ENCODE measurements around the gene PRKCH.

Gene PRKCH

GRCh38 chr14:61280092-61280525 is 41.3 kb upstream of the PRKCH start:
- peak overlapping the region in 1 of 2 experiments; percentile 34 for H3K23ac ChIP-seq (ENCODE audit: low read length in 2 of 2)

GRCh38 chr14:61280526-61281185 is 40.7 kb upstream of the PRKCH start:
- Histone ChIP-seq H2AFZ (ENCODE audit: low read depth, low read length) (no peak overlapping the region), H3K14ac (ENCODE audit: low read length in 2 of 2) (peak overlapping the region in 1 of 2 experiments; percentile 11), H4K91ac (ENCODE audit: low read length) (no peak overlapping the region), H3K4me3 (ENCODE audit: insufficient read depth in 1 of 2, low read depth in 1 of 2, low read length in 2 of 2) (peak overlapping the region; percentile 56 to 78), H3K4me2 (ENCODE audit: low read length, poor library complexity, severe bottlenecking) (peak overlapping the region; percentile 93), H2AK5ac (ENCODE audit: low read length, severe bottlenecking) (no peak overlapping the region), H2BK5ac (ENCODE audit: low read depth, low read length, poor library complexity, severe bottlenecking) (no peak overlapping the region), H2BK12ac (ENCODE audit: low read length in 2 of 2) (no peak overlapping the region), H3K18ac (ENCODE audit: low read depth in 1 of 2, low read length in 2 of 2) (no peak overlapping the region), H3K27me3 (ENCODE audit: control insufficient read depth in 1 of 2, insufficient read depth in 1 of 2, low read length in 2 of 2) (peaks cover 0 to 14% of the 10 kb centered on the region in 2 experiments), H2BK15ac (ENCODE audit: low read depth, poor library complexity, severe bottlenecking) (peak overlapping the region; percentile 48), H3K79me1 (replicated peaks; ENCODE audit: low read length, poor library complexity, severe bottlenecking) (no peaks in the 10 kb centered on the region), H3K9me3 (ENCODE audit: control insufficient read depth, low read length) (no peaks in the 10 kb centered on the region), H3K9ac (ENCODE audit: low read length) (peak overlapping the region; percentile 78), H3K27ac (ENCODE audit: low read length, poor library complexity, severe bottlenecking) (no peak overlapping the region), H3K4ac (ENCODE audit: low read depth in 1 of 2, low read length in 2 of 2) (no peak overlapping the region), H2BK120ac (ENCODE audit: low read depth, low read length) (no peak overlapping the region), H3K23ac (ENCODE audit: low read length in 2 of 2) (peak overlapping the region in 1 of 2 experiments; percentile 34), H3K4me1 (ENCODE audit: control insufficient read depth, insufficient read depth, low read depth, low read length) (peaks cover 11% of the 10 kb centered on the region), H3K36me3 (ENCODE audit: control insufficient read depth in 1 of 2, insufficient read depth in 2 of 2, low read depth in 1 of 2, low read length in 2 of 2) (peaks cover 0 to 8% of the 10 kb centered on the region in 2 experiments), H4K8ac (ENCODE audit: low read length) (peak overlapping the region; percentile 13)
- 4% methylated on average over 80 of the region's 81 CpGs for WGBS
- DNase-seq = peak; percentile 18

More at GRCh38 chr14:61280092-61280525, 41.3 kb upstream of the PRKCH start:
- Histone ChIP-seq H3K27ac (ENCODE audit: low read length, poor library complexity, severe bottlenecking) (no peak overlapping the region), H3K9me3 (ENCODE audit: control insufficient read depth, low read length) (no peaks in the 10 kb centered on the region), H2BK15ac (ENCODE audit: low read depth, poor library complexity, severe bottlenecking) (no peak overlapping the region), H2BK120ac (ENCODE audit: low read depth, low read length) (no peak overlapping the region), H3K4me1 (ENCODE audit: control insufficient read depth, insufficient read depth, low read depth, low read length) (peaks cover 11% of the 10 kb centered on the region), H2AFZ (ENCODE audit: low read depth, low read length) (no peak overlapping the region), H3K27me3 (ENCODE audit: control insufficient read depth in 1 of 2, insufficient read depth in 1 of 2, low read length in 2 of 2) (peaks cover 0 to 14% of the 10 kb centered on the region in 2 experiments), H3K9ac (ENCODE audit: low read length) (no peak overlapping the region), H3K4me3 (ENCODE audit: insufficient read depth in 1 of 2, low read depth in 1 of 2, low read length in 2 of 2) (peak overlapping the region; percentile 56 to 78), H2BK12ac (ENCODE audit: low read length in 2 of 2) (no peak overlapping the region), H4K91ac (ENCODE audit: low read length) (no peak overlapping the region), H3K4me2 (ENCODE audit: low read length, poor library complexity, severe bottlenecking) (no peak overlapping the region), H3K4ac (ENCODE audit: low read depth in 1 of 2, low read length in 2 of 2) (no peak overlapping the region), H3K14ac (ENCODE audit: low read length in 2 of 2) (peak overlapping the region in 1 of 2 experiments; percentile 11), H4K8ac (ENCODE audit: low read length) (no peak overlapping the region), H2BK5ac (ENCODE audit: low read depth, low read length, poor library complexity, severe bottlenecking) (no peak overlapping the region), H2AK5ac (ENCODE audit: low read length, severe bottlenecking) (no peak overlapping the region), H3K79me1 (replicated peaks; ENCODE audit: low read length, poor library complexity, severe bottlenecking) (no peaks in the 10 kb centered on the region), H3K18ac (ENCODE audit: low read depth in 1 of 2, low read length in 2 of 2) (no peak overlapping the region), H3K36me3 (ENCODE audit: control insufficient read depth in 1 of 2, insufficient read depth in 2 of 2, low read depth in 1 of 2, low read length in 2 of 2) (peaks cover 0 to 8% of the 10 kb centered on the region in 2 experiments)
- 63% methylated on average over 46 of the region's 47 CpGs for WGBS
- DNase-seq = no peak

GRCh38 chr14:61281186-61281947 is 40.0 kb upstream of the PRKCH start, which contains the start of gene TMEM30B:
TSS of gene TMEM30B (minus strand) at chr14:61281338. CDS start at chr14:61281147, 191 bp downstream.
- no peak for DNase-seq
- Histone ChIP-seq H3K9me3 (ENCODE audit: control insufficient read depth, low read length) (no peaks in the 10 kb centered on the region), H2BK12ac (ENCODE audit: low read length in 2 of 2) (no peak within 1 kb of the TSS), H2AK5ac (ENCODE audit: low read length, severe bottlenecking) (no peak within 1 kb of the TSS), H2BK5ac (ENCODE audit: low read depth, low read length, poor library complexity, severe bottlenecking) (no peak within 1 kb of the TSS), H2BK120ac (ENCODE audit: low read depth, low read length) (no peak within 1 kb of the TSS), H3K23ac (ENCODE audit: low read length in 2 of 2) (peak within 1 kb of the TSS in 1 of 2 experiments; percentile 34), H2BK15ac (ENCODE audit: low read depth, poor library complexity, severe bottlenecking) (peak within 1 kb of the TSS; percentile 48), H3K4me3 (ENCODE audit: insufficient read depth in 1 of 2, low read depth in 1 of 2, low read length in 2 of 2) (peak within 1 kb of the TSS; percentile 56 to 78), H3K79me1 (replicated peaks; ENCODE audit: low read length, poor library complexity, severe bottlenecking) (no peaks in the 10 kb centered on the region), H3K27ac (ENCODE audit: low read length, poor library complexity, severe bottlenecking) (no peak within 1 kb of the TSS), H3K36me3 (ENCODE audit: control insufficient read depth in 1 of 2, insufficient read depth in 2 of 2, low read depth in 1 of 2, low read length in 2 of 2) (peaks cover 0 to 8% of the 10 kb centered on the region in 2 experiments), H3K14ac (ENCODE audit: low read length in 2 of 2) (peak within 1 kb of the TSS in 1 of 2 experiments; percentile 11), H3K4me1 (ENCODE audit: control insufficient read depth, insufficient read depth, low read depth, low read length) (peaks cover 11% of the 10 kb centered on the region), H3K4me2 (ENCODE audit: low read length, poor library complexity, severe bottlenecking) (peak within 1 kb of the TSS; percentile 93), H4K8ac (ENCODE audit: low read length) (peak within 1 kb of the TSS; percentile 13), H4K91ac (ENCODE audit: low read length) (no peak within 1 kb of the TSS), H2AFZ (ENCODE audit: low read depth, low read length) (no peak within 1 kb of the TSS), H3K18ac (ENCODE audit: low read depth in 1 of 2, low read length in 2 of 2) (no peak within 1 kb of the TSS), H3K4ac (ENCODE audit: low read depth in 1 of 2, low read length in 2 of 2) (no peak within 1 kb of the TSS), H3K9ac (ENCODE audit: low read length) (peak within 1 kb of the TSS; percentile 78), H3K27me3 (ENCODE audit: control insufficient read depth in 1 of 2, insufficient read depth in 1 of 2, low read length in 2 of 2) (peaks cover 0 to 14% of the 10 kb centered on the region in 2 experiments)
- WGBS = 23% methylated on average over 42 of the region's 43 CpGs

- Histone ChIP-seq H2AFZ (ENCODE audit: low read depth, low read length) (no peak overlapping the region), H3K23ac (ENCODE audit: low read length in 2 of 2) (no peak overlapping the region), H3K18ac (ENCODE audit: low read depth in 1 of 2, low read length in 2 of 2) (no peak overlapping the region), H3K36me3 (ENCODE audit: control insufficient read depth in 1 of 2, insufficient read depth in 2 of 2, low read depth in 1 of 2, low read length in 2 of 2) (peaks cover 0 to 8% of the 10 kb centered on the region in 2 experiments), H3K14ac (ENCODE audit: low read length in 2 of 2) (no peak overlapping the region), H2AK5ac (ENCODE audit: low read length, severe bottlenecking) (no peak overlapping the region), H3K79me1 (replicated peaks; ENCODE audit: low read length, poor library complexity, severe bottlenecking) (no peaks in the 10 kb centered on the region), H3K4me2 (ENCODE audit: low read length, poor library complexity, severe bottlenecking) (no peak overlapping the region), H3K27ac (ENCODE audit: low read length, poor library complexity, severe bottlenecking) (no peak overlapping the region), H2BK12ac (ENCODE audit: low read length in 2 of 2) (no peak overlapping the region), H2BK120ac (ENCODE audit: low read depth, low read length) (no peak overlapping the region), H3K27me3 (ENCODE audit: control insufficient read depth in 1 of 2, insufficient read depth in 1 of 2, low read length in 2 of 2) (peaks cover 0 to 14% of the 10 kb centered on the region in 2 experiments), H3K4ac (ENCODE audit: low read depth in 1 of 2, low read length in 2 of 2) (no peak overlapping the region), H4K91ac (ENCODE audit: low read length) (no peak overlapping the region), H4K8ac (ENCODE audit: low read length) (no peak overlapping the region), H2BK5ac (ENCODE audit: low read depth, low read length, poor library complexity, severe bottlenecking) (no peak overlapping the region), H2BK15ac (ENCODE audit: low read depth, poor library complexity, severe bottlenecking) (no peak overlapping the region), H3K9ac (ENCODE audit: low read length) (peak overlapping the region; percentile 78), H3K4me3 (ENCODE audit: insufficient read depth in 1 of 2, low read depth in 1 of 2, low read length in 2 of 2) (peak overlapping the region in 1 of 2 experiments; percentile 78), H3K4me1 (ENCODE audit: control insufficient read depth, insufficient read depth, low read depth, low read length) (peaks cover 11% of the 10 kb centered on the region), H3K9me3 (ENCODE audit: control insufficient read depth, low read length) (no peaks in the 10 kb centered on the region)
- no peak for DNase-seq
- 86% methylated on average over 1 of the region's 1 CpG for WGBS
These were observed 39.5 kb upstream of the PRKCH start for GRCh38 chr14:61281948-61282275.

Data from mesenchymal stem cell (in vitro differentiated cells and primary cell).